Kidney (tissue), 14 donors: ENCODE data around the gene FOXF2. TPM values are rescaled to one million over a fixed set of nuclear protein-coding genes. Genes with fewer than 3 reads are reported as not detected.

Source experiments
- DNase-seq, 5 donors: peaks; one replicate each; pipeline ENCODE4 v3.0.0-alpha.2; 2013 to 2020
- FAIRE-seq: peaks from 2 replicates; lab custom pipeline; 2012; peaks lifted over from hg19 to GRCh38; lab: Jason Lieb, UNC
- H3K27ac ChIP-seq, 2 donors: one replicate each; pipeline ENCODE4 v1.7.0; 2013; ENCODE audit warnings: low read depth in 2 of 2, low read length in 2 of 2, inconsistent platforms in 1 of 2
- H3K27me3 ChIP-seq: one replicate; pipeline ENCODE4 v1.7.1; 2013; ENCODE audit warnings: low read length, inconsistent platforms; ENCODE audit not compliant: control insufficient read depth, insufficient read depth
- H3K36me3 ChIP-seq, 3 donors: one replicate each; pipeline versions ENCODE4 v1.7.0 to v1.7.1; 2013; ENCODE audit warnings: low read length in 3 of 3, control low read depth in 1 of 3, inconsistent platforms in 1 of 3; ENCODE audit not compliant: insufficient read depth in 3 of 3, control insufficient read depth in 2 of 3
- H3K4me1 ChIP-seq, 3 donors: one replicate each; pipeline versions ENCODE4 v1.7.0 to v1.7.1; 2013; ENCODE audit warnings: low read length in 3 of 3, inconsistent platforms in 1 of 3, low read depth in 1 of 3; ENCODE audit not compliant: control insufficient read depth in 2 of 3, insufficient read depth in 2 of 3
- H3K4me3 ChIP-seq, 3 donors: one replicate each; pipeline versions ENCODE4 v1.7.0 to v1.8.1; 2013; ENCODE audit warnings: low read length in 3 of 3, control low read depth in 1 of 3, inconsistent platforms in 1 of 3
- H3K9ac ChIP-seq, 3 donors: one replicate each; pipeline versions ENCODE4 v1.7.0 to v1.7.1; 2013; ENCODE audit warnings: low read length in 3 of 3, control low read depth in 1 of 3, inconsistent platforms in 1 of 3
- H3K9me3 ChIP-seq, 3 donors: one replicate each; pipeline versions ENCODE4 v1.7.0 to v1.7.1; 2013; ENCODE audit warnings: low read length in 3 of 3, control low read depth in 1 of 3, inconsistent platforms in 1 of 3; ENCODE audit not compliant: control insufficient read depth in 2 of 3, insufficient read depth in 1 of 3
- CTCF ChIP-seq: IDR thresholded peaks from 3 replicates; pipeline ENCODE4 v1.5.1; 2012; ENCODE audit warnings: mild to moderate bottlenecking, moderate library complexity, borderline replicate concordance; ENCODE audit not compliant: insufficient read depth; ENCODE audit errors: extremely low read depth
- intact Hi-C: fragments of 100-400 bp; cut with DNase I; formaldehyde crosslinking; loops from one replicate; pipeline ENCODE4 v1.11.1; 2022
- polyA plus RNA-seq: library from polyadenylated mRNA; stranded (reverse); fragments of 350-450 nt; fragmentation: Illumina TruSeq; extraction: RNeasy Lipid Tissue Mini Kit (QIAGEN cat#74804); gene quantifications from one replicate; pipeline ENCODE4 v1.2.3, GENCODE V29; 2014; ENCODE audit warnings: low read depth, low replicate concordance; ENCODE audit not compliant: insufficient read depth
- total RNA-seq: library from RNA; stranded (reverse); fragmentation: NEBNext Ultra II Directional; extraction: Animal tissue kit (Norgen Biotek cat#: 25700); gene quantifications from one replicate; pipeline ENCODE4 v1.2.1, GENCODE V29; 2021
- donor health status: control.
- donor health status: control.
- donor health status: control.
- donor health status: control.
- donor health status: control.
- donor health status: DM: yes; HTN: yes; CAD: no.
- donor health status: Normal renal cell carcinoma (clear cell type).

The FOXF2 gene
- total and polyA plus RNA-seq, 2 donors from 2014 or later: 0.44 TPM; not detected in 1

DNA sequence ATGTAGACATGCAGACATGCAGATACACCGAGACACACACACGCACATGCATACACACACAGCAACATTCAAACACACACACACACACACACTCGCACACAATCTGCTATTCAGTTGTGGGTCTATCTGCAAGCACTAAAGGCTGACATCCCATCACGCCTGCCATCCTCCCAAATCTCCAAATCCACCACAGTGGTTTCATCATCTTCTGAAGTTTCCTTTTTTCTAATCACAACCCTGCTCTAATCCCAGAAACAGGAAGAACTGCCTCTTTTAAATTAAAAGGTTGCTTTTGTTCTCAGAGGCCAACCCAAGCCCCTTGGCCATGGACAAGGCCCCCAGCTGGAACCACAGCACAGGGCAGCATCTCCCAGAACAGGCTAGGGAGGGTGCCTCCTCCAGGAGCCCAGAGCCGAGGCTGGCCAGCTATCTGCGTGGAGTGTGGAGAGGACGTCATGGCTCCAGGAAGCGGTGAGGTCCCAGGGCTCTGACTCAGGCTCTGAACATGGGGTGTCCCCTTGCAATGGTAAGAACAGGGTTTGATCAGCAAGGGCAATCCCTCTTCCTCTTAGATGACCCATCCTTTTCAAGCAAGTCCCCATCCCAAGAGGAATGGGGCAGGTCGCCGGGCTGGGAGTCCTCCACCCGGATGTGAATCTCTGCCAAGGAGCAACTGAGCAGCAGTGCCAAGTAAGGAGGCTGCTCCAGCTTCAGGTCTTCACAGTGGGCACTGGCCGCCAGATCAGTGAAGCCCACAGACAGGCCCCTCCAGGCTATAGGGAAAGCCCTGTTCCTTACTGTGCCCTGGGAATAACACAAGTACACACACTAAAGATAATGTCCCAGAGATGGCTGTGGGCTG, 14.7 kb downstream of the FOXF2 start:
- H3K36me3 ChIP-seq: no peaks in the 10 kb centered on the region
- no peak for FAIRE-seq
- intact Hi-C loops: no loop called here
- DNase-seq: peak in 1 of 5 donors; percentile 7
- H3K9me3 ChIP-seq: peaks cover 0 to 8% (median 7%) of the 10 kb centered on the region in 3 donors
- H3K27ac ChIP-seq: no peak overlapping the region
- H3K4me3 ChIP-seq: no peak overlapping the region
- no peak overlapping the region for H3K9ac ChIP-seq
- H3K27me3 ChIP-seq: peaks cover 15% of the 10 kb centered on the region
- no peak for TF ChIP-seq CTCF
- H3K4me1 ChIP-seq: no peaks in the 10 kb centered on the region

DNA sequence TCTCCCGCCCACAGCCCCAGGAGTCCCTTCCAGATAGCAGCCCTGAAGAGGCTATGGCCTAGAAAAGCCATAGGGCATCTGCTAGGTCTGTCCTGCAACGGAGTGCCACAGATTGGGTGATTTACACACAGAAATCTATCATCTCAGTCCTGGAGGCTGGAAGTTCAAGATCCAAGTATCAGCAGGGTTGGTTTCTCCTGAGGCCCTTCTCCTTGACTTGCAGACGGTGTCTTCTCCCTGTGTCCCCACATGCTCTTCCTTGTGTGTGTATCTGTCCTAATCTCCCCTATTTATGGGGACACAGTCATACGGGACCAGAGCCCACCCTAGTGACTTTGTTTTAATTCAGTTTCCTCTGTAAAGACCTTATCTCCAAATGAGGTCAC, 15.3 kb downstream of the FOXF2 start:
- H3K36me3 ChIP-seq: no peaks in the 10 kb centered on the region
- H3K27me3 ChIP-seq: peaks cover 12% of the 10 kb centered on the region
- H3K4me1 ChIP-seq: no peaks in the 10 kb centered on the region
- H3K27ac ChIP-seq: no peak overlapping the region
- no peak for TF ChIP-seq CTCF
- intact Hi-C loops: no loop called here
- no peak overlapping the region for H3K4me3 ChIP-seq
- DNase-seq (peak in 1 of 5 donors; percentile 0), FAIRE-seq (no peak)
- peaks cover 0 to 8% (median 7%) of the 10 kb centered on the region in 3 donors for H3K9me3 ChIP-seq
- H3K9ac ChIP-seq: no peak overlapping the region

DNA sequence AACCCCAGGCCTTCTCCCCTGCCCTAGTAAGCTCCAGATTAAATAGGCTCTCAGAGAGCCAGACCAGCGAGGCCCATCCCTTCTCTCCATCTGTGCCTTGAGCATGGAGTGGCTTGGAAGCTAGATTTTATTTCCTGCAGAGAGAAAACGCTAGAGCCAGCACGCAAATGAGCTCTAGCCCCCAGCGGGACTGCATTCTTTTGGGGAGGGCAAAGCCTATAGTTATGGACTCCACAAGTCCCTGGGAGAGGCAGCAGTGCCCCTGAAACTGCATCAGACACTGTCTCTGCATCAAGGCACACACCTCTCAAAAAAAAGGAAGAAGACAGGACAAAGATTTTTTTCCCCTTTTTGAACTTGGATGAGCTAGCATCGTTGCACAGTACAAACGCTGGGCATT, 15.8 kb downstream of the FOXF2 start:
- H3K27me3 ChIP-seq: peaks cover 12% of the 10 kb centered on the region
- H3K36me3 ChIP-seq: no peaks in the 10 kb centered on the region
- intact Hi-C loops: no loop called here
- no peak overlapping the region for H3K4me3 ChIP-seq
- no peak overlapping the region for H3K27ac ChIP-seq
- TF ChIP-seq CTCF: no peak
- no peak overlapping the region for H3K9ac ChIP-seq
- no peak for FAIRE-seq
- no peaks in the 10 kb centered on the region for H3K4me1 ChIP-seq
- H3K9me3 ChIP-seq: peaks cover 0 to 8% (median 7%) of the 10 kb centered on the region in 3 donors
- peak in 1 of 5 donors; percentile 0 for DNase-seq
